HG02798 (cell line): ENCODE results near the gene ZNF503.
"Not testable (repeated sequence)": the region's sequence is repeated elsewhere in the genome, so short reads cannot be mapped to it uniquely, and the experiment has no call there.

Experiments
- ATAC-seq: cut with Tn5 transposase; IDR thresholded peaks from one replicate; pipeline ENCODE4 v1.9.1; 2021; ENCODE audit warnings: mild to moderate bottlenecking; ENCODE audit not compliant: unreplicated experiment, poor library complexity

Gene ZNF503

DNA sequence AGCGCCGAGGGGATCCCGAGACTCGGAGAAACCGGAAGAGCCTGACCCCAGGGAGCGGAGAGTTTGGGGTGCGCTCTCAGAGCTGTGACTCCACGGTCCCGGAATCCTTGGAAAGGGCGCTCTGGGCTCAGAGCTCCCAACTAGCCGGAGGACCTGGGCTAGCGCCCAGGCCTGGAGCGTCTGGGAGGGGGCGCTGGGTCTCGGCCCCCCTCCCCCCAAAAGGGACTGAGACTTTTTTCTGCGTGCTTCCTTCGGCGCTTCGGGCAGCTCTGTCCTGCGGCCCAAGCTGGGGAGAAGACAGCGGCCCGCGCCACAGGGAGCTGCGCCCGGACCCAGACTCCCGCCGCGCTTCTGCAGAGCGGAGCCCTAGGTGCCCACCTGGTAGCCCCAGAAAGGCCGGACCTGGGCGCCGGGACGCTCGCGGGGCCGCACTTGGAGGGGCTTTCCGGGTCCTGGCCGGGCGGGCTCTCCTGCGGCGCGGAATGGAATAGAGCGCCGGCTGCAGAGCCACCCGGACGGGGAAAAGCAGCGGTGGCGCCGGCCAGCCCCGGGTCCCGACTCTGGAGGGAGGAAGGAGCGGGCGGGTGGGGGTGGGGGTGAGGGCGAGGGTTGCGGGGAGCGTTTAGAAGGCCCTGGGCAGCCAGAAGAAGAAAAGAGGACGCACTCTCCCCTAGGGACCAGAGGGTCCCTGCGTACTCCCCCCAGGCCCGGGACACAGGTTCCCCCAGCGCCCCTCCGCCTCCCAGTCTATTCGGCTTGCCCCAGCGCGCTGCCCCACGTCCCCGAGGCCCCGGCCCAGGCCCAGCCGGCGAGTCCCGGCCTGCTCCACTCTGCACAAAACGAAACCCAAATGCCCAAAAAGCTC lies 4.7 kb downstream of the ZNF503 start:
- no peak for ATAC-seq

DNA sequence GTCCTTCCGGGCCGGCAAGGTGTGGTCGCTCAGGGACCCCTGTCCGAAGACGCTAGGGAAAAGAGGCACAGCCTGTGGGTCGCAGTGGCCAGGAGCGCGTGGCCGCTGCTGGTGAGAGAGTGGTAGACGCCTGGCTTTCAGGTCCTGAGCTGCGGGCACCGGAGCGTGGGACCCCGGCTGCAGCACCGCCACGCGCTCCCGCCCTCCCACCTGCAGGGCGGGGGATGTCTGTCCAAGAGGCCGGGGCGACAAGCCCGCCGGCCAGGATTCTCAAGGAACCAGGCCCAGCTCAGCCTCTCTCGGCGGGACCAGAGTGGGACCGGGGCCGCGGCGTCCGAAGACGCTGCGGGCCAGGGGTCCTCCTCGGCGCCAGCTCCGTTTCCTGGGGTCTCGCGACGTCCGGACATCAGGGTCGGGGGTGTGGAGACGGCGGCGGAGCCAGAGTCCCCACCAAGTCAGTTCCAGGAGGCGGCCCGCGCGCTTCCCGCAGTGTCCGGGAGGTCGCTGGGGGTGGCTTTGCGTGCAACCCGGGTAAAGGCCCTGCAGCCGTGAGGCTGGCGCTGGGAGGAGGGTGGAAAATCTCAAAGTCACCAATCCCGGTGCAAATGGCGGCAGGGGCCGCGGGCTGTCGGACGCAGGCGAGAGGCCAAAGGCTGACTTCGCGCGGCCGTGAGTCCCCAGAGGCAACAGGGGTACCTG lies 5.5 kb downstream of the ZNF503 start:
- no peak for ATAC-seq

DNA sequence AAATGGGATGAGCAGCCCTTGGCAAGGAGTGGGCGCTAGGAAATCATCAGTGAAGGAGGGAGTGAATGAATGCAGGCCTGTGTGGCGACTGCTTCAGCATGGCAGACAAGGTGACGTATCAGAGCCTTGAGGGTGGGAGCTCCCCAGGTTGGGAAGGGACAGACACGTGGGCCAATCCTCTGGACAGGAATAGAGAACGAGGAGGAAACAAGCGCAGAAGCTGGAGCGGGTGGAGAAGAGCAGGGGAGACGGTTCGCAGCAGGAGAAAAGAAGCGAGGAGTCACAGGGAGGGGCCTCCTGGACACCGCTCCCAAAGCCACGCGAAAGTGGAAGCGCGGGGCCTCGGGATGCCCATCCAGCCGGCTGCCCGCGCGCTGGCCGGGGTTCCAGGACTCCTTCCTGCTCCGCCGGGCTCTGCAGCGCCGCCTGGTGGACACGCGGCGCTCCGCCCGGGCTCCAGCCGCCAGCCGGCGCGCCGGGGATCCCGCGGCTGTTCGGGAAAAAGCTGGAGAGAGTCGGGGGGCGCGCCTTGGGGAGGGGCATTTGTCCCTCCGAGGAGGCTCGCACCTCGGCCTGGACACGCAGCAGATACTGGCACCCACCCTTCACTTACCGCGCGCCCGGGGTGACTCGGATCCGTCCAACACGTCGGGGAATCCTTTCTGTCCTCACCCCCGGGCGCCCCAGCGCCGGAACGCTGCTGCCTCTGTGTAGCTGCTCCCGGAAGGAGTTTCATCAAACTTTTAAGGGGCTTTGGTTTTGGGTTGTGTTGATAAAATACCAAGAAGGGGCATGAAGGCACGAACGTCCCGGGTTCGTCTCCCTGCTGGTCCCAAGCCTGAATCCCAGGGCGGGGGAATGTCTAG lies 6.3 kb downstream of the ZNF503 start:
- ATAC-seq: no peak

DNA sequence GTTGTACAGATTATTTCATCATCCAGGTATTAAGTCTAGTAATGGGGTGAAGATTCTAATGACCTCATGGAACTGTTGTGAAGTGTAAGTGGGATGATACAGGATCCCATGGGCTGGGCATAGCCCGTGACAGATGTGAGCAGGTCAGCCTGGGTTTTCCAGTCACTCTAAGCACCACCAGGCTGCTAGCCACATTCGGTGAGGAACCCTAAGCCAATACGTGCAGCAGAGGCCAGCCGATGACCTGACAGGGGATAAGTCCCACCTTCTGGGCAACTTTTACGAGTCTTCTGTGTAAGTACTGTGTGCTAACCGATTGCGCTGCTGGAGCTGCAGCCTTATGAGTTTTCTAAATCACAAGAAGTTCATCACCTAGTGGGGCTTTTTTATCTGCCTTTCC lies 7.3 kb downstream of the ZNF503 start:
- ATAC-seq: no peak

DNA sequence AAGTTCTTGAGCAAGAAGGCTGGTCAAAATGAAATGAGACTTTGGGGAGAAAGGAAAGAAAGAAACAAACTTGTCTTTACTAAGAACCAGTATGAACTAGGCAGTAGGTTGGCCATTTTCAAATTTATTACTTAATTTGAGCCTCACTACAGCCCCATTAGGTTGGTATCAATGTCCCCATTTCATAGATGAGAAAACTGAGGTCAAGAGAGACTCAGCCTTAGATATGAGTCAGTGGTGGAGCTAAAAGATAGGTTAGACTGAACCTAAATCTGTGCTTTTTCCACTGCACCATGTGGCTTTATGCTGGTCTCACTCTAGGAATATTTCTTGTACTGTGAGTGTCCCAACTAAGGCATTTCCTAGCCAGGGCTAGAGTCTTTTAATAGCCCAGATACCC lies 8.8 kb downstream of the ZNF503 start:
- ATAC-seq: no peak

DNA sequence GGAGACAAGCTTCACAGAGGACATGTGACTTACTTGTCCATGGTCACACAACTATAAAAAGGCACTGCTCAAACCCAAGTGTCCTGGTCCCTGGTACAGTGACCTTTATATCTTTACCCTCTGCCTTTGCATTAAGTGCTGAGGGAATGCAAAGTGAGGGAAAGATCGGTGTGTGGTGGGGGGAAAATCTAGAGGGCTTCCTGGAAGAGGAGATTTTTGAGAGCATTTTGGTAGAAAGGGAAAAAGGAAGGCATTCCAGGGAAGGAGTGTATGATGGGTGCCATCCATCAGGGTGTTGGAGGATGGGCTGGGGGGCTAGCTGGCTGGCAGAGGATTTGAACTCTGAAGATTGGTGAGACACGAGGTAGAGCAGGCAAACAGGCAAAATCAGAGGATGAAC lies 9.3 kb downstream of the ZNF503 start:
- ATAC-seq: no peak

DNA sequence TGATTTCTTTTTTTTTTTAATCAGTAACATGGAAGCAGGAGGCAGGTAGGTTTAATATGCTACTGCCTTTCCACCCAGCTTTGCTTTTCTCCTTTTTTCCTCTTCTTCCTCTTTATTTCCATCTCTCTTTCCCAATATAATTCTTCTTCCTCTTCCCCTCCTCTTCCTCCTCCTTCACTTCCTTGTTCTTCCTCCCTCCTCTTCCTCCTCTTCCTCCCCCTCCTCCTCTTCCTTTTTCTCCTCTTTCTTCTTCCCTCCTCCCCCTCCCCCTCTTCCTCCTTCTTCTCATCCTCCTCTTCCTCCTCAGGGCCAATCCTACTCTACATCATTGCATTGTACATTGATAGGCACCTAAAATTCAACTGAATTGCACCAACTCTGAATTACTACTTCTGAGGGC lies 11.4 kb downstream of the ZNF503 start:
- no peak for ATAC-seq

DNA sequence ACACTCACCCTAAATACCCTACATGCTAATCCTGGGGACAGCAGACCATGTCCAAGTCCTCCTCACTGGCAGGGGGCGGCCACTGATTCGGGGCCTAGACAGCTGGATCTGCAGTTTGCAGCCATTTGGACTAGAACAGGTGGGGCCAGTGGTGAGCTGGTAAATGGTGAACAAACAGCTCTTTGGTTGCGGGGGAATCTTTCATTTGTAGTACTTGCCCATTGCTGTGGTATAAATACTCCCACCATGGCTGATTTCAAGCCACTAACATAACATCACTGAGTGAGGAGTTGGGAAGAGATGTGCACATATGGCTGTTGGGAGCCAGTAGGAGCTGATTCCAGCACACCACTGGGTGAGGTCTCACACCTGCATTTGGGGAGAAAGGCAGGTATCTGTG lies 13.5 kb downstream of the ZNF503 start:
- no peak for ATAC-seq

DNA sequence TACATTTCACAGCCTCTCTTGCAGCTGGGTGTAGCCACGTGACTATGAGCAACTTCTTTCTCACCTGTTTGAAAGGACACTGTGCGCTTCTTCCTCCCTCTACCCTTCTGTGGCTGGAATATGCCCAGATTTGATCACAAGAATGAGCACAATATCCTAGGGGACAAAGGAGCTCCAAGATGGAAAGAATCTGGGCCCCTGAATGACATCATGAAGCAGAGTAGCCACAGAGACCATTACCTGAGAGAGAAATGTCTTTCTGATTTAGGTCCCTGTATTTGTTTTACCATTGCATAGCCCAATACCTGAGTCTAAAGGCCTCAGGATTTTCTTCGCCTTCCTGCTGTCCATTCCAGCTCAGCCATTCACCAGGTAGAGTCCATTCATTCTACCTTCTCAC lies 15.4 kb downstream of the ZNF503 start:
- no peak for ATAC-seq

DNA sequence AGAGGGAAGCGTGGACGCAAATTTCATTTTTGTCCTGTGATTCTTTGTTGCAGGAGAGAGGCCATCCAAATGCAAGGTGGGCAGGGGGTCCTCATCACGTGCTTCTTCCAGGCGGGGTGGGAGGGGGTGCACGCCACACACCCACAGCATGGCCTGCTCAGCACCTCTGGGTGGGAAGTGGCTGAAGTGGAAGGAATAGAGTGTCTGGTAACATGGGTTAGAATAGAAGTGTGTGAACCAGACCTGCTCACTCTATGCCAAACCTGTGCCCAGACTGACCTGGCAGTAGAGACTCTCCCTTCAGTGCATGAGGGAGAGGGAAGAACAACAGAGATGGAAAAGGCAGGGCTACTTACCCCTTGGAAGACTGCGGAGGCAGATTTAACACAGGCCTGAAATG lies 21.7 kb downstream of the ZNF503 start:
- no peak for ATAC-seq

DNA sequence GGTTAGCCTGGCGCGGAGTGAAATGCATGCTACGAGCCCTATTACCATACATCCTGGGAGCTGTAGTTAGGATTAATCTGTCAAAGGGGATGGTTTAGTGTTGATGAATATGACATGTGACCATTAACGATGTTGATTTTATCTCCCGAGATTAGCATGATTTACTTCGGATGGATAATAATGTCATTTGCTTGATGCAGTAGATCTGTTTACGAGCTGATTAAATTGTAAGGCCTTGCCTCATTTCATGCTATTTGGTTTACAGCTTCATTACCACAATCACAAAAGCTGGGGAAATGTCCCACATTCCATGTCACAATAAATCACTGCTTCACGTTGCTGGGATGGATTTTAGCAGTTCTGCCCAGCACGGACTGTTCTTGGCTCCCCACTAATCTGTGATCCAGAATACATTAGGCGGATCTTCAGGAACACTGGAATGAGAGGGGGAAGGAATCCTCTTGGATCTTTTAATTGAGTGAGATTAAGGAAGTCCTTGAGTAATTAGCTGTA lies 22.3 kb downstream of the ZNF503 start:
- no peak for ATAC-seq

DNA sequence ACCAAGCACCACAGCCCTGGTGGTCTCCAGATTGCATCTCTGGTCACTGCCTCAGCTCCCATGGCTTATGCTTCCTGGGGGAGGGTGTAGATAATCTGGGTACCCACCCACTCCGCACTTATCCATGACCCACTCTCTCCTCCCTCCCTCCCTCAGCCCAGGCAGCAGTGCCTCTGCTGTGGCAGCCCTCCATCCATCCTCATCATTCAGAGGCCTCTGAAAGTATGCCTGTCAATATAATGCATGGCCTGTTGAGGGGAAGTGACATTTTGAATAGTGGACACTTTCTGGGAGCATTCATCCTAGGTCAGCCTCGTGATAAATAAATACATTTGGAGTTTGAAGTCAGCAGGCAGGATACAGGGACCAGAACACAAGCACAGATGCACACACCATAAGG lies 23.2 kb downstream of the ZNF503 start:
- ATAC-seq: no peak

DNA sequence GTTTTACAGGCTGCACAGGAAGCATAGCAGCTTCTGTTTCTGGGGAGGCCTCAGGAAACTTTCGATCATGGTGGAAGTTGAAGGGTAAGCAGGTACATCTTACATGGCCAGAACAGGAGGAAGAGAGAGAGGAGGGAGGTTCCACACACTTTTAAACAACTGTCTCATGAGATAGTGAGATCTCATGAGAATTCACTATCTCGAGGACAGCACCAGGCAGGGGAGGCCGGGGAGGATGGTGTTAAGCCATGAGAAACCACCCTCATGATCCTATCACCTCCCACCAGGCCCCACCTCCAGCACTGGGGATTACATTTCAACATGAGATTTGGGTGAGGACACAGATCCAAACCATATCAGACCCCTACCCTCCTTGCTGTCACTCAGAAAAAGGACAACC lies 23.7 kb downstream of the ZNF503 start:
- no peak for ATAC-seq

DNA sequence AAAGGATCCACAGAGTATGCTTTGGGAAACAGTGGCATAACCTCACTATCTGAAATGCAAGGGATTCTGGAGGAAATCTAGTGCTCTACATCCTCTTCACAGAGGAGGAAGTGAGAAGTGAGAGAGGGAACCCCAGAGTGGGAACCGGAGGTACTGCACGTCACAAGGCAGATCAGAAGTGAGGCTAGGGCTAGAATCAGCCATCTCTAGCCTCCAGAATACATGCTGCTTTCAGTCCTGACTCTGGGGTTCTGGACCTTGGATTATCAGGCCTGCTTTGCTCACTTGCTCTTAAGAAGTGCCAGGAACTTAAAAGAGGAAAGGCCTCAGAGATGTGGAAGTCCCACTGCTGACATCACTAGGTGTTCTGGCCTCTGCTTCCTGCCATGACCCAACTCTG lies 25.7 kb downstream of the ZNF503 start:
- peak; percentile 81 for ATAC-seq

DNA sequence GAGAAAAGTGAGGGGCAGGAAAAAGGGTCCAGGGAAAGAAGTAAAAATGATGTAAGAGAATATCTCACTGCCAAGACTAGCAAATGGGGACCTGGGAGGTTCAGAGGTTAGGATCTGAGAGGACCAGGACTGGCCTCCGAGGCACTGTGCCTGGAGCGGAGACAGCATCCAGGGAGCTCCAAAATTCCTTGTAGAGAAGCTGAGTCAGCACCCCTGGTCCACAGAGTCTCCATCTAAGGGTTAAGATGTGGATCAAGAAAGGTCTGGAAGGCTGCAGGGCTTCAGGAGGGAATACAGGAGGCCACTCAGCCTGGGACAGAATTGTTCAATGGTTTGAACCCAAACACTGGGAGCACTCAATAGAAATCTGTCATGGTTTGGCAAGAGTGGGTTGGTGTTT lies 30.6 kb downstream of the ZNF503 start:
- no peak for ATAC-seq

DNA sequence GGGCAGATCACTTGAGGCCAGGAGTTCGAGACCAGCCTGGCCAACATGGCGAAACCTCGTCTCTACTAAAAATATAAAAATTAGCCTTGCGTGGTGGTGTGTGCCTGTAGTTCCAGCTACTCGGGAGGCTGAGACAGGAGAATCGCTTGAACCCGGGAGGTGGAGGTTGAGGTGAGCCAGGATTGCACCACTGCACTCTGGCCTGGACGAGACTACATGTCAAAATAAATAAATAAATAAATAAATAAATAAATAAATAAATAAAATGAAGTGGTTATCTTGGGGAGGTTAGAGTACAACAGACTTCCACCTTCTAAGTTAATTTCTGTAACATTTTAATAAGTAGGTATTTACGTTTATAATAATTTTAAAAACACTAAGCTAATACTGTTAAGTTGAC lies 31.7 kb downstream of the ZNF503 start:
- ATAC-seq: not testable (repeated sequence)

DNA sequence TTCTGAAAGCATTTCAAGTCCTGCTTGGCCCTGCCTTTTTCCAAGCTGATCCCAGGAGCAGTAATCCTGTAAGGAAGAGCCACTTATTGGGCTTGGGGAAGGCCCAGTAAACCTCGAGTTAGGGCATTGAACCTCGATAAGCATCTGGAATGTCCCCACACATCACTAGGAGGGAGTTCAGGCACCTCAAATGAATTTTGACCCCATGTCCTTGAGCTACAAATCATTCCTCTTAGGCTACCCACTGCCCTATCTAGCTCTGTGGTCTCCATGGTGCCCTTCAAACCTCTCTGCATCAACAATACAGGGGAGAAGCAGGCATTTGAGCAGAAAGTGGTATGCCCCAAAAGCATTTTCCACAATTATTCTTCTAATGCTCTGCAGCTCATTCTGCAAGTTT lies 33.7 kb downstream of the ZNF503 start:
- no peak for ATAC-seq

DNA sequence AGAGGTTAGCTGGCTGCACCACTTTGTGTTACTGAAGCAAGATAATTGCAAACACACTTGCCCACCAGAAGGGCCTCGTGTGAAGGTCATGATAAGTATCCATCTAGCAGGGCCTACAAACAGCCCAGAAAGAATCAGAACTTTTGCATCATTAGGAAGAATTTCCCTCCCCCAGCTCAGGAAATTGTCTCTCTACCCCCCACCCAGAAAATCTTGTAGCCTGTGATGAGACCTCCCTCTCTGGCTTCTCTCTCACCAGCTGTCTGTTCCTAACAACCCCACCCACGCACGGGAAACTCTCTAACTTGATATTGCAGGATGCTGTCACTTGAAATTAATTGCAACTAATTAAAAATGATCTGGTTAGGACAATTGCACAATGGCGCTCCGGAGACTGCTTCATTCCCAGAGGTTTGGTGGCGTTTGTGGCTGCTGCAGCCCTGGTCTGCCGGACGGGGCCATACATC lies 34.5 kb downstream of the ZNF503 start:
- ATAC-seq: no peak

DNA sequence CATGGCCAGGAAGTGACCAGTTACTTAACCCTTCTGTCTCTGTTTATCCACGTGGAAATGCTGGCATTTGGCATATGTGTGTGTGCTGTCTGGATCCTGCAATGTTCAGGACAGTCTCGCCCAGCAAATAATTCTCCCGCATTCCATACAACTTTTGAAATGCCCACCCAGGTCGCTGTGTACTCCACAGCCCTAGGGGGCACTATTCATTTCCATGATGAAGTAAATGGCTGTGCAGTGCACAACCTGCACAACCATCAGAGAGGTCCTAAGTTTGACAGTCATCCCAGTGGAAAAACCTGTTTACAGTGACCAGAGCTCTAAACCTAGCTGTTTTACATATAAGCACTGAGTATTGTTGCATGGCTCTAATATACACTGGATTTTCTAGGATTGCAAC lies 38.1 kb downstream of the ZNF503 start:
- ATAC-seq: no peak

DNA sequence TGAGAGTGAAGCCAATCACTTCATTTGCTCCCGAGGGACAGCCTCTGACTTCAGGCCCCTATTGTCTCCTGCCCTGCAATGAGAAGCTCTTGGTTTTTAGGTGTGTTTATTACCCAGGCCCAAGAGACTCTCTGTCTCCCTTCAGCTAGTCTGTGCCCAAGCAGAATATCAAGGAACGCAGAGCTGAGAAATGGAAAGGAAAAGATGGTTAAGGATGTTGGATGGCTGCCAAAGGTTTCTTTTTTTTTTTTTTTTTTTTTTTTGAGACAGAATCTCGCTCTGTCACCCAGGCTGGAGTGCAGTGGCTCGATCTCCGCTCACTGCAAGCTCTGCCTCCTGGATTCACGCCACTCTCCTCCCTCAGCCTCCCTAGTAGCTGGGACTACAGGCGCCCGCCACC lies 41.7 kb downstream of the ZNF503 start:
- ATAC-seq: not testable (repeated sequence)
